A549 (cell line): ENCODE data around the gene GULP1.

Experiments
- CTCF ChIP-seq: fragments of >200 bp; sonication (Bioruptor Twin); formaldehyde crosslinking; IDR thresholded peaks from 3 replicates; pipeline ENCODE4 v1.5.1; 2016
- ELK1 ChIP-seq: fragments of 150-350 bp; IDR thresholded peaks from 2 replicates; pipeline ENCODE4 v1.6.1; 2014; ENCODE audit warnings: low read depth, mild to moderate bottlenecking, low read length
- NR3C1 ChIP-seq: fragments of >200 bp; sonication (Bioruptor Twin); formaldehyde crosslinking; IDR thresholded peaks from 3 replicates; pipeline ENCODE4 v1.6.1; 2017

- no peak for TF ChIP-seq CTCF
- TF ChIP-seq ELK1 = no peak
- no peak for TF ChIP-seq NR3C1
Measured at GRCh38 chr2:188511346-188511745, 219.7 kb downstream of the GULP1 start.
